ENCODE measurements around the gene TIGD1.

DNA sequence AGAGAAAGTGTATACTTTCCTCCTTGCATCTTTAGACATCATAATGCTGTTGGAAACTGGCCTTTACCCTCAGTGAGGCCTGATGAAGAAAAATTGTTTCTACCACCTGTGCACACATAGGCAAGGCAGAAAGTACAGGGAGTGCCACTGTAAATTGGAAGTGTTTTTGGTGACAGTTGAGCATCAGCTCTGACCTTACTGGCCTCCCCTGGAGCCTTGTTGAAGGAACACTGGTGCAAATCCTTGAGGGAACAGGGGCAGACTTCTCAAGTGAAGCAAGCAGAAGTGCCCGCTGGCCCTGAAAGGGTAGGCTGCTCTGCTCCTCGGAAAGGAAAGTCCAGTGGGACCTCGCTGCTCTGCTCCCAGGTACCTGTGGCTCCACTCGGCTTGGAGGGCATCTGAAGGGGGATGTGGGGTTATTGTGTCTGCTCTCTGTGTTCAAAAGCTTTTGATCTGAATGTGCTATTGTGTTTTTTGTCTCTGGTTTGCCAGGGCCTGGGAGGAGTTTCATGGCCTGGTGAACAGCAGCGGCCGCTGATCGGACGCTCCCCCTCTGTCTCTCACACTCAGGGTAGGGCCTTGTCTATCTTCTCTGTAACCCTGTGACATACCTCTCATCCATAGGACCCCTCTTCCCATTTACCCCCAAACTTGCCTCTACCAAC is 23.5 kb upstream of the TIGD1 start:
- no peak for TF ChIP-seq POLR2AphosphoS5 (IDR thresholded peaks at IDR 0.05; ENCODE audit: borderline replicate concordance, low read depth, low read length)
- TF ChIP-seq EZH2 (IDR thresholded peaks at IDR 0.05) = no peak
- no peak for TF ChIP-seq FOXP2 (optimal IDR thresholded peaks at IDR 0.05; ENCODE audit: control extremely low read depth, extremely low read length, insufficient read depth)
